Neural progenitor cell (in vitro differentiated cells): ENCODE results near the gene RGL4.

Experiments
- EZH2 ChIP-seq: fragments of 200-600 bp; sonication (generic); IDR thresholded peaks from 2 replicates; pipeline ENCODE4 v1.6.1; 2017; ENCODE audit warnings: antibody characterized with exemption, mild to moderate bottlenecking, moderate library complexity
- TF ChIP-seq, protein P1 (sequence below): fragments of 200-600 bp; sonication (generic); IDR thresholded peaks from 2 replicates; pipeline ENCODE4 v1.5.1; 2017; ENCODE audit warnings: antibody characterized with exemption, mild to moderate bottlenecking

DNA sequence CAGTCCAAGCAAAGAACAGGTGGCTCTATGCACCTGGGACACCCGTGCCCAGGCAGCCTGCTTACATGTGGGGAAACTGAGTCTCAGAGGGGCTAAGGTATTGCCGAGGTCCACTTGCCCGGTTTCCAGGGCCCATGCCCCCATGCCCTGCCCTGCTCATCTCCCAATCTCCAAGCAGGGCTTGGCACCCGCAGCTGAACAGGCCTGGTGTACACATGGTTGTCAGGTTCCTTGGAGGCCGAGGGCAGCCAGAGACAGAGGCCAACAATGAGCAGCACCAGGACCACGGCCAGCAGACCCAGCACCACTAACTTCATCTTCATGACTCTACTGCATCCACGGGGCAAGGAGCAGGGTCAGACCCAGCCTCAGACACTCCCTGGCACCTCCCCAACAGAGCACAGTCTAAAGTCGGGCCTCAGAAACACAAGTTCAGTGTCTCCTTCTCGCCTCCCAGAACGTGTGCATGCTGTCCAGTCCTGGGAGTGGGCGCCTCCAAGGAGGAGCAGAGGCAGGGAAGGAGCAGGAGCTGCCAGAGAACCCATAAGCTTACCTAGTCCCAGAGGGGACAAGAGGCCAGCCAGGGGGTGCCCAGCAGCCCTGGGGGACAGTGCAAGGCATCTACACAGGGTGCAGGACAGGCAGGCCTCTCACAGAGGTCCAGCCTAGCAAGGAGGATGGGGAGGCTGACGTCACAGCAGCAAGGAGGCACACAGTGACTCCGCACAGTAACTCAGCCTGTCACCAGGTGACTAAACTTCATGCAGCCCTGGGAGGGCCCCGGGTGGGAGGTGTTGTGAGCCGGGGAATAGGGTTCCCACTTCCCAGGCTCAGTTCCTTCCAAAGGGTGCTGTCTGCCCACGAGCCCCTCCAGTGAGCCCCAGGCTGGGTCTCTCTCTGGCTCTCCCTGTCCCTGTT lies 20.2 kb upstream of the RGL4 start:
- TF ChIP-seq, protein P1, sequence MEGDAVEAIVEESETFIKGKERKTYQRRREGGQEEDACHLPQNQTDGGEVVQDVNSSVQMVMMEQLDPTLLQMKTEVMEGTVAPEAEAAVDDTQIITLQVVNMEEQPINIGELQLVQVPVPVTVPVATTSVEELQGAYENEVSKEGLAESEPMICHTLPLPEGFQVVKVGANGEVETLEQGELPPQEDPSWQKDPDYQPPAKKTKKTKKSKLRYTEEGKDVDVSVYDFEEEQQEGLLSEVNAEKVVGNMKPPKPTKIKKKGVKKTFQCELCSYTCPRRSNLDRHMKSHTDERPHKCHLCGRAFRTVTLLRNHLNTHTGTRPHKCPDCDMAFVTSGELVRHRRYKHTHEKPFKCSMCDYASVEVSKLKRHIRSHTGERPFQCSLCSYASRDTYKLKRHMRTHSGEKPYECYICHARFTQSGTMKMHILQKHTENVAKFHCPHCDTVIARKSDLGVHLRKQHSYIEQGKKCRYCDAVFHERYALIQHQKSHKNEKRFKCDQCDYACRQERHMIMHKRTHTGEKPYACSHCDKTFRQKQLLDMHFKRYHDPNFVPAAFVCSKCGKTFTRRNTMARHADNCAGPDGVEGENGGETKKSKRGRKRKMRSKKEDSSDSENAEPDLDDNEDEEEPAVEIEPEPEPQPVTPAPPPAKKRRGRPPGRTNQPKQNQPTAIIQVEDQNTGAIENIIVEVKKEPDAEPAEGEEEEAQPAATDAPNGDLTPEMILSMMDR, result no peak
- no peak for TF ChIP-seq EZH2
